SH-SY5Y (cell line): ENCODE measurements around the gene ATP10A.

Source experiments
- GATA2 ChIP-seq: IDR thresholded peaks from 2 replicates; pipeline ENCODE4 v1.6.1; 2011; ENCODE audit warnings: mild to moderate bottlenecking, low read depth, low read length
- GATA3 ChIP-seq: IDR thresholded peaks from 2 replicates; pipeline ENCODE4 v1.6.1; 2011; ENCODE audit warnings: low read depth, mild to moderate bottlenecking, low read length, moderate library complexity

DNA sequence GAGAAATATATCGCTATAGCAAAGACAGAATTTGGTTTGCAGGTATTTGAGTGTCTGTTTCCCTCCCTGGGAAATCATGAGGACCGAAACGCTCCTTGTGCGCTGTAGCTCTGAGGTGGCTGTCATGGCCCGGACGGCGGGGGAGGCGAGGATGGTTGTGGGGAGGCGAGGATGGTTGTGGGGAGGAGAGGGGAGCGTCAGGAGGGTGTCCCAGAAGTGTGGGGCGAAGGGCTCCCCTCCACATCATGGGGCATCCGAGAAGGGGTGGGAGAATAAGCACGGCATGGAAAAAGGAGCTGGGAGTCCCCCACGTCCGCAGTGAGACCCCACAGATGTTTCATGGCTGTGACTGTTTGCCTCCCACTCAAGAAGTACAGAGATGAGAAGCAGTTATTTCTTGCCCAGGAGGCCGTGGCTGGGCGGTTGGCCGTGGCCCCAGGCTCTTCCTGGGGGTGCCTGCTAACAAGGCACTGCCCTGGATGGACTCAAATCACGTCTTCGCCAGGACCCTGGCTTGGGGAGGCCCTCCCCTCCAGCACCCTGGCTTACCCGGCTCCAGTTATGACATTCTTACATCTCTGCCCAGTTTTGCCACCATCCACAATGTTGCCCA is 947 bp upstream of the ATP10A start:
- TF ChIP-seq GATA3 (no peak), GATA2 (no peak)
